GM21619 (cell line): ENCODE results near the gene TMEM178B.

Experiments used
- ATAC-seq: cut with Tn5 transposase; IDR thresholded peaks from one replicate; pipeline ENCODE4 v1.9.1; 2021; ENCODE audit not compliant: unreplicated experiment

The TMEM178B gene

DNA sequence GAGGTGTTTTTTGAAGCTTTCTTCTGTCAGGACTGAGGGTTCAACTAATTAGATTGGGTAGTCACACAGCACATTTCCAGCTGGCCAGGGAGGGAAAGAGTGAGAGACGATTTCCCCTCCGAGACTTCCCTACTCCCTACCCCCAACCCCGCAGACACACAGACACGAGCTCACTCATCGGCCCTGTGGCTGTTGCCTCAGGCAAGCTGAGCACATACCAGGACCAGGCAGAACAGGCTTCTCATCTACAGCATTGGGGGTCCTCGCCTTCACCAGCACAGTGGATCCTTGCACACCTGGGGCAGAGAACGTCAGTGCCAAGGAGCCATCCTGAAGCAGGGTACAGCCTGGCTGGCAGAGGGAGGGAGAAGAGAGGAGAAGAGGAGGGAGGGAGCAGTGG, 144.1 kb downstream of the TMEM178B start:
- ATAC-seq: no peak

DNA sequence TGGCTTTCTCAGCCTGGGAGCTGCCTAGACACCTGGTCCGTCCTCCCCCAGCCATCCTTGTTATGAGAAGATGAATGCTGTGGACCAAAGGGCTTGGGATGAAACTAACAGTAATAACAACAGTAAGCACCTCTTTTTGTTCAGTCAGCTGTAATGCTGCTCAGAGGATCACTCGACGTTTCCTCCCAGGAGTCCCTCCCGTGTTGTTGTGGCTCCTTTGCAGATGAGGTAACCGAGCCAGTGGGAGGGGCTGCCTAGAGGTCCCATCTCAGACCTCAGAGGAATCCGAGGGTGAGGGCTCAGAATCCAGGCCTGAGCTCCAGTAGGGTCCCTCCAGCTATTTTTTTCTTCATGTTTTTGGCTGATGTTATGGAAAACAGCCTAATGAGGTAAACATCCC, 145.1 kb downstream of the TMEM178B start:
- ATAC-seq: no peak

DNA sequence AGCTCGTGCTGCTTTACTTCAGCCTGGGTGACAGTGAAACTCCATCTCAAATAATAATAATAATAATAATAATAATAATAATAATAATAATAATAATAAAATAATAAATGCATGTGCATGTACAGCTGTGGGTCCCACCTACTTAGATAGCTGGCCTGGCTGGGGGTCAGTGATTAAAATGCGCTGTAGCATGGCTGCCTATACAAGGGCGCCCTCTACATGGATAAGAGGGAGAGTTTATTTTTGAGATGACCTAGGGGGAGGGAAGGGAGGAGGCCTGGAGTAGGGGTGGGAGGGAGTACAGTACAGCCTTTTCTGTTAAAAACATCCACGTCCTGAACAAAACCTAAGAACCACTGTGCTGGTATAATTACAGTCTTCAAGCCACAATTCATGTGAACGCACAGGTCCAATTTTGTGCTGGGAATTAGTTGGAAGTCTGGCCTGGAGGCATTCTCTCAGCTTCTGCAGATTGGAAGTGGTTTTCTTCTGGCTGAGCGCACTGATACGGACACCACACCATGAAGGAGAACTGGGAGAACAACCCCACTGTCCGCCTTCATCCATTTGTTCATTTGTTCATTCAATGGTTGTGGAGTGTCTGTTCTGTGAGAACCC, 146.5 kb downstream of the TMEM178B start:
- ATAC-seq: no peak

DNA sequence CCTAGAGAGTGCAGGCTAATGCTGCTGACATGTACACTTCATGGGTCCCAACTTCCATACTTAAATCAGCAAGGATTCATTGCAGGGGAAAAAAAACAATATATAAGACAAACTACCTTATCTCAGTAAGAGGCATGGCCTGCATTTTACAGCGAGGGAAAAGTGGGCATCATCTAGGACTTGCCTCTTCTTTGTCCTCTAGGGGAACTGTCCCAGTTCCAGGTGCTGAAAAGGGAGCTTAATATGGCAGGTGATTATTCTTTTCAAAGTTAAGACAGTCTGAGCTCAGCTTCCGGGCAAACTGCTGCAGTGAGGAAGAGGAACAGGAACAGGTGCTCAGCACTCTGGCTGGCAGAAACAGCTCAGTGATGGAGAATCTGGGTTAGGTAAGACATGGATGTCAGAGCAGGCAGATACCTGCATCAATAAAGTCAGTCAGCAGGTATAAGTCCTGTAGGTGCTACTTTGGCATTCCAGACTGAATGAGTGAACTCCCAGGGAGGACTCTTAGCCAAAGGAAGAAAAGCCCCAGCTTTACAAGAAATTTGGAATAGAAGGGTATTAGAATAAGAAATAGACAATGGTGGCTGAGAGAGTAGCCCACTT, 147.2 kb downstream of the TMEM178B start:
- ATAC-seq: no peak

DNA sequence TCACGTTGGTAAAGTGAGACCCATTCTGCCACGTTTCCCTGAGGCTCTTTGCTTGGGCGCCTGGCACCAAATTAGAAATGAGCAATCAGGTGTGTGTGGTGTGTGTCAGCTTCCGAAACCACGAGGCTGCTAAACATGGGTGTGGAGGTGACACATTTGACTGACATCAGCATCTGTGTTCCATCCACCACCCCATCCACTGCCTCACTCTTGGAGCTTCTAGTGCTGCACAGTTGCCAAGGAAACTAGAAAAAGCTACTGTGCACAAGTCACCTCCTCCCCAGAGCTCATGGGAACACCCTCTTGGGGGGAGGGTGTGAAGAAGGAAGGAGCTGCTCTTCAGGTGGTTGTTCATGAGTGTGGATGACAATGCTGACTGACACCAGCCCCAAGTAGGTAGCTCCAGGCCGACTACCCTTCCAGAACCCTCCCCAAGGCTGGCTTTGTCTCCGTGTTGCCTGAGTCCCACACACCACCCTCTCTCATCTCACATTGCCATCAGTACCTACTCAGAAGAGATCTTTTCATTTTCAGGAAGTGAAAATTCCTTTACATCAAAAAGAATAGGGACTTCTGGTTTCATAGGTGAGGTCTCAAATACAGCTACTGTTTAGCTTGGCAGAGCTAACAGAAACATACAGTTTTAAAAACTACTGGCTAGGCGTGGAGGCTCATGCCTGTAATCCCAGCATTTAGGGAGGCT, 152.2 kb downstream of the TMEM178B start:
- no peak for ATAC-seq

DNA sequence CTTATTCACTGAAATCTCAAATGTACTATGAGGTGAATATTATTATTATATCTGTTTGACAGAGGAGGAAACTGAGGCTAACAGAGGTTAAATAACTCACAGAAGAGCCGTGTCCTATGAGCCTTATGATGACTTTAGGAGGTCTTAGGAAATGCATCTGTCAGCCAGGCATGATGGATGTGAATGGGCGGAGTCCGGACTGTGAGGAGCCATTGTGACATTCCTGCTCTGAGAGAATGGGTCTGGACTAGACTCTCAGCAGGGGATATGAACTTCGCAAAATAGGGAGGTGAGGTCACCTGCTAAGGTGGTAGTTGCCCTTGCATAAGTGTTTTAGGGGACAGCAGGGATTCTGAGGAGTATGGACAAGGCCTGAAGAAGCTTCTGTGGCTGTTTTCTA, 153.6 kb downstream of the TMEM178B start:
- ATAC-seq: no peak

DNA sequence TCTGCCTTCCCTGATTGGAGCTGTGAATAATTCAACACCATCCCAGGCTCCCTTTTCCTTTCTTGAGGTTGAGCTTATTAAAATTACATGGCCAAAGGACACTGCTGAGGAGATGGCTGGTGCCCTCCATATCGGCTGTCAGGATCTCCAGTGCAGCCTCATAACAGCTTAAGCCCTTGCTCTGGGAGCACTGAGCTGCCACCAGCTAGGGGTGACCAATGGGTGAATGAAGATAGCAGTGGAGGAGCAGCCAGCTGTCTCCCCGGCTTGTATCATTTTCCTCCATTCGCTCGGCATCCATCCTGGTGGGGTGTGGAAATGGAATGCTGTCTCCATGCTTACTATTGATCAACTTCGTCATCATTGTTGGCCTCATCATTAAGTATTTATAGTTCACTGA, 154.6 kb downstream of the TMEM178B start:
- ATAC-seq: no peak

DNA sequence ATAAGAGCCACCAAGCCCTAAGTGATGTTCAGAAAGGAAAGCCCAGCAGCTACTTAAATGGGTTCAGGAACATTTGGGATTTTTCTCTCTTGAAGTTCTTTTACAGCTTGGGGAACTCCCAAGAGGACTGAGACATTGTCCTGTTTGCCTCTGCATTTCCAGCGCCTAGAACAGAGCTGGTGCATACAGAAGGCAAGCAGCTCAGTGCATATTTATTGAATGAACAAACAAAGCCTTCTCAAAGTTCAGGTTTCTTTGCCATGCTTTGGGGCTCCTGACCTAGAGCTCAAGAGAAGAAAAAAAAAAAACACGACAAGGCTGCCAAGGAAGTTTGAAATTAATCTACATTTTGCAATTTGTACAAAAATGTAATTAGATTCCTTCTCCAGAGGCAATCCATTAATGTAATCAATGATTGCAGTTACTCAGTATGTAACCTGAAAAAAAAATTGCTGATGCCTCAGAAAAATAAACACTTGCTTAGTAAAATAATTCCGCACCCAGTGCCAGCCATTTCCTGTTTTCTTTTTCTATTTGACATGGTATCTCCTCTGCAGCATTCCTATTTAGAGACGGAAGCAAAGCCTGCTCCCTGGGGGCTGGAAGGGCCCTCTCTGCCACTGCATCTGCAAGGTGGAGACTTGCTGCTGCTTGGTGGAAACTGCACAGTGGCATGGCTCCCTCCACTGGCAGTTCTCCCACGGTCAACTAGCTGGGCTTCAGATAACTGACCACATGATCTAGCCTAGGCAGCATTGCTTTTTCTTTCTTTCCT, 157.3 kb downstream of the TMEM178B start:
- ATAC-seq: no peak

DNA sequence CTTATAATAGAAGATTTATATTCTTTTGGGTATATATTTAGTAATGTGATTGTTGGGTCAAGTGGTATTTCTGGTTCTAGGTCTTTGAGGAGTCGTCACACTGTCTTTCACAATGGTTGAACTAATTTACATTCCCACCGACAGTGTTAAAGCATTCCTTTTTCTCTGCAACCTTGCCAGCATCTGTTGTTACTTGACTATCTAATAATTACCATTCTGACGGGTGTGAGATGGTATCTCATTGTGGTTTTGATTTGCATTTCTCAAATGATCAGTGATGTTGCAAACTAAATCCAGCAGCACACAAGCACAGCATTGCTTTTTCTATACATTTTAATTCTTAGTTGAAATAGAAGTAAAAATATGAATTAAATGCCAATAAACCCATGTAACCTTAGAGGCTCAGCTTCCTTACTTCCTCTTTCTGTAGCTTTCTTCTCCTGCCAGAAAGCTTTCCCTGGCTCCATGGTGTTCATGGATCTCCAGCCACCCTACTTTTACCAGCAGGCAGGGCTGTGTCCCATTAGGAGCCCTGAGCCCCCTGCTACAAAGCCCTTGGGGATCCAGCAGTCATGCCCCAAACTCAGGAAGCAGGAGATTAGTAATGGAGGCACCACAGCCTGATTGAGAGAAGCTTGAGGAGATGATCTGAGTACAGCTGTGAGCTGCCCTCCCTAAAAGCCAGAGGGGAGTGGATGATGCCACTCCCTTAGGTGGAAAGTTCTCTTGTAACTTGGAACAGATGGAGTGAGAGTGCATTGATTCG, 158.6 kb downstream of the TMEM178B start:
- ATAC-seq: no peak

DNA sequence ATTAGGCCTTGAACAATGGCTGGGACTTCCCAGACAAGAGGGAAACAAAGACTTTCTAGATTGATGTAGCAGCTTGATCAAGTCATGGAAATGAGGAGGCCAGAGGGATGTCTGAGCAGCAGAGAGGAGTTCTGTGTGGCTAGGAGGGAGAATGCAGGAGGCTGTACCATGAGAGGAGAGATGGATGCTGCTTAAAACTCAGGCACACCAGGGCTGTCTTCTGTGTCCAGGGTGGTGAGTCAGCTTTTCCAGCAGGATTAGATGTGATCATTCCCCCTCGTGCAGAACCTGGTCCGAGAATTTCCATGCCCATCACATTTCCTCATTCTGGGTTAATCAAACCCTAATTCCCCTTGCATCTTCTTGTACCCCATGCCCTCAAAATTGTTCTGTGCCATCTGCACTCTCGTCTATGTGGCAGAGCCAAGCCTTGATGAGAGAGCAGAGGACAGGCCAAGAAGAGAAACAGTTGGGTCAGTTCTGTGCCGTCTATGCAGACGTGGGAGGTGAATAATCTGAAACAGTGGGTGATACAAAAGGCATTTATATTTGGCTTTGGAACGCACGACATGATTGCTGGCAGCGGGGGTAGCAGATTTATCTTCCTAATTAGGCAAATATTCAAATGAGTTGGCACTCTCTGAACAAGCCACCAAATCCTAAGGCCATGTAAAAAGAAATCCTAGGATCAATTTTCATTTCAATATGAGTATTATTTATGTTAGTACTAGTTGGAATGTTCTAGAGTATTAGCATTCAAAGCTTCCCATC, 160.7 kb downstream of the TMEM178B start:
- no peak for ATAC-seq

DNA sequence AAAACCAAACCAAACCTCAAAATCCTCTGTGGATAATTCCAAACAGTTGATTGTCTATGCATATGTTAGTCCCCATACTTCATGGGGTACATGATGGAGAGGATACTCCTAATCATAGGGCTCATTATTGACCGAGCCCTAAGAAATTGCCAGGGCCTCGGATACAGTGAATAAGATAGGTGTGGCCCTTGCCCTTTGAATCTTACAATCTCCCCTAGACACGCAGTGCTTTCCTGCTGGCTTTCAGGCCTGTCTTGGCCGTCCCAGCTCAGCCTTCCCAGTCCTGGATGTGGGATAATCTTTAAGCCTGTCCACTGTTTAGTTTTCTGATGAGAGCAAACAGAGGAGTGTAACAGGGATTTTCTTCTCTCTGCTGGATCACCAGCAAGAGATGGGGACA, 161.8 kb downstream of the TMEM178B start:
- ATAC-seq: no peak

DNA sequence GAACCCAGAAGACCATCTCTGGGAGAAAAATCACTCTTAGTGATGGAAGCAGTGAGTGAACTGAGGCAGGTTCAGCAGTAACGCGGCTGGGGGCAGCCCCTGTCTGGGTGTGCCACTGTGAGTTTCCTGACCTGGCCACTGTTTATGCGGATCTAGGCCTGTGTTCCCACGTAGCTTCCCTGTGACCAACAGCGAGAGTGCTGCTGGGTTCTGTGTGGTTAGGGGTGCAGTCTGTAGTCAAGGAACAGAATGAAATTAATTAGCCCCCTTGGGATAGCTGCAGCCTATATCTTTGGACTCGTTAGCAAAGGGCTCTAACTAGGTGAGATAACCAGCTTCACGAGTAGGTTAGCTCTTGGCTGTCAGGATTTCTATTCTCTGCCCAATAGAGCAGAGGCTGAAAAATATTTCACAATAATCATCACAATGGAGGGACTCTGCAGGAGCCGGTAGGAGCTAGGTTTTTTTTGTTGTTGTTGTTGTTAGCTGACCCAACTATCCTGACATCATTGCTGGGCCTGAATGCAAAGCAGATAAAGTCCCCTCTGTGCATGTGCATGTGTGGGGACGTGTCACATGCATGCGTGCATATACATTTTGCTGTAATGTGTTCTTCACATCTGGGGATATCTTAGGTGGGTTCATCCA, 164.9 kb downstream of the TMEM178B start:
- no peak for ATAC-seq

DNA sequence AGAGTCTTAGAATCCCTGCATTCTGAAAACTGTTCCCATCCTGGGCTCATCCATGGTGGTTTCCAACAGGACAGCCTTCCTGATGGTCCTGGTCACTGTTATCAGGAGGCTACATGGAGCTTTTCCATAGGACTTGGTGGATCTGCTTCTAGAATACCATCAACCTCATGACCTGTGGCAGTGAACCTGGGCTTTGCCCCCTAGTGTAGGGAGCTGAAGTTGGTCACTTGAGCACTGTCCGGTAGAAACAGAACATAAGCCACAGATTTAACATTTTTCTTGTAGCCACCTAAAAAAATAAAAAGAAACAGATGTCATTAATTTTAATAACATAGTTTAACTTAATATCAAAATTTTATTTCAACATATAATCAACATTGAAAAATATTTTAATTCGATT, 165.8 kb downstream of the TMEM178B start:
- ATAC-seq: no peak

DNA sequence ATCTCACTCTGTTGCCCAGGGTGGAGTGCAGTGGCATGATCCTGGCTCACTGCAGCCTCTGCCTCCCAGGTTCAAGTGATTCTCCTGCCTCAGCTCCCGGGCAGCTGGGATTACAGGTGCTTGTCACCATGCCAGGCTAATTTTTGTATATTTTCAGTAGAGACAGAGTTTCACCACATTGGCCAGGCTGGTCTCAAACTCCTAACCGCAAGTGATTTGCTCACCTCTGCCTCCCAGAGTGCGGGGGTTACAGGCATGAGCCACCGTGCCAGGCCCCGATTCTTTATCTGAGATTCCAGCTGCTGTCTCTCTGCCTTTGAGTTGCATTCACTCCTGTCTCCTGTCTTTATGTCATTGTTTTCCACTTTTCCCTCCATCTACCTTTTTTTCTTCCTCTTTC, 168.7 kb downstream of the TMEM178B start:
- no peak for ATAC-seq

DNA sequence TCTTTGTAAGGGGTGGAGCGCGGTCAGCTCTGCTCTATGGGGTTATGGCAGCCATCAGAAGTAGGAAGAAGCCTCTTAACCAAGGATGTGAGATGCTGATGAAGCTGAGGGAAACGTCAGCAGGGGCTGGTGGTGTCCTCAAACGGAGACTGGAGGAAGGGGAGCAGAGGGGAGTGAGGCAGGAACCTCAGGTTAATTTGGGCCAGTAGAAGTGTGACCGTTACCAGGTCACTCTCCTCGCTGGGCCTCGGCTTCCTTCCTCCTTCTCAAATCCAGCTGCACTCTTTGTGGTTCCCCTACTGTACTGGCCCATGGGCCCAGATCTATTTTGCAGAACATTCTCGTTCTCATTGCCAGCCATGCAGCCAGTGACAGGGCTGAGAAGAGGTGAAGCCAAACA, 169.5 kb downstream of the TMEM178B start:
- no peak for ATAC-seq

DNA sequence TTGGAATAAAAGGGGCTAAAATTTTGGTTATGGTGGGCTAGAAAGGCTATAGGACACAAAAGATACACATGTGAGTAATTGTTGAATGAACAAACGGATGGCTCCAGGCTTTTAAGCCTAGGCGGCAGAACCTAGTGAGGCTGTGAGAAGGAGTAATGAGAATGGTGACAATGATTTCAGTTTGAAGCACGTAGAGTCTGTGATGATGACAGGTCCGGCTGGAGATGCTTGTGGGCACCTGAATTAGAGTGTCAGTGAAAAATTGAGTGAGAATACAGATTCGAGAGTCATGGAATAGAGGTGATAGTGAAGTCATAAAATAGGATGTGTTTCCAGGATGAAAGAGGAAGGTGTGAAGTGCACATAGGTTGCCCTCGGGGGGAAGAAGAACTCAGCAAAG, 170.6 kb downstream of the TMEM178B start:
- ATAC-seq: no peak

DNA sequence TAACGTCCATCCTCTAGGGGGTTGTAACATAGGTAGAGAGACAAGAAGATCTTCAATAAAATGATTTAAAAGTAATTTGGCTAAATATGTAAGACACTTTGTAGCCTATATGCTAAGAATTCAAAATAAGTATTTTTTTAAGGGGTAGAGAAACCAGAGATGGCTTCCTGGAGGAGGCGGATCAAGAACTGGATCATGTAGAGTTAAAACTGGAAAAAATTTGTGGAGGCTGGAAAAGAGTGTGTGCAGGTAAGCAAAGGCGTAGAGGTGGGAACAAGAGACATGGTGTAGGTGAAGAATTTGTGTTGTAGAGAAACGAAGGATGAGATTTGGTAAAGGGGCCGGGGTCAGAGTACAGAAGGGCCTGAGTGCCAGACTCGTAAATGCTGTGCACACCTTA, 172.6 kb downstream of the TMEM178B start:
- no peak for ATAC-seq

DNA sequence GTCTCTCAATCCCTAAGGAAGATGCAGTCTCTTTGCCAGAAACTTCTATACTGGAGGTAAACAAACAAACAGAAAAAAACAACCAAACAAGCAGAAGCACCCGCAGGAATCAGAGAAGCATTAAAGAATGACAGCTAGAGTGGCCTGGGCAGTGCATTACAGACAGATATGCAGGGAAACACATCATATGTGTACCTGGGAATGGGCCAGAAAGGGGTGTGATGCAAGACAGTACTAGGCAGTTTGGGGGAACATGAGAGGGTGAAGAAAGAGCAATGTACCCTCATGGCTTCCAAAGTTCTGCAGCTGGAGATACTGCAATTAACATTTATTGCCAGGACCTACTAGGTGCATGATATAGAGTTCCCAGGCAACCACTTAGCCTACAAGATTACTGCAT, 177.3 kb downstream of the TMEM178B start:
- no peak for ATAC-seq

DNA sequence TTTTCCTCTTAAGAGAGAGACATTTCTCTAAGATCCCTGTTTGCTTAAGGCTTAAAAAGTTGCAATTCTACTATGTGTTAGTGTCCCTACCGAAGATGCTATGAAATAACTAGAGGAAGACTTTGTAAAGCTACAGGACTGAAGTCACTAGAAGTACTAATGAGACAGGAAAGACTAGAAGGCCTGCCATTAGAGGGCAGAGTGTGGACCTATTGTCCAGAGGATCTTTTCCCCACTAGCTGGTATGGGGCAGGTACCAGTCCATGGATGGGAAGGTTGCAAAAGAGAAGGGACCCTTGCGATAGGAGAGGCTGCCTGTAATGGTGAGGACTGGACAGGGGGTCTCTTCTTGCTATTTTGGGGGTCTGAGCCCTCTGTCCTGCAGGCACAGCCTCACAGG, 178.1 kb downstream of the TMEM178B start:
- no peak for ATAC-seq

DNA sequence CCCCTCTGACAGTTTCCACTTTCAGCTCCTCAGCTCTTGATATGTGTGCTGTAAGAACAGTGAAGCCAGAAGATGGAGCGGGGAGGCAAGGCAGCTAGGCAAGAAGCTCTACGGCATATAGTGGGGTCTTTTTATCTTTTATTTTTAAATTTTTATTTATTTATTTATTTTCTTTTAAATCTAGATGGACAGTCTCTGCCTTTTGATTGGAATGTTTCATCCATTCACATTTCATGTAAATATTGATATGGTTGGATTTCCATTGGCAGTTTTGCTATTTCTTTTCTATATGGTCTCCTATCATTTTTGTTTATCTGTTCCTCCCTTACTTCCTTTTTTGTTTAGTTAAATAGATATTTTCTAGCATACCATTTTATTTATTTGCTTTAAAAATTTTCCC, 183.7 kb downstream of the TMEM178B start:
- no peak for ATAC-seq
